Measurements from ENCODE around the gene ADSL. TPM values are rescaled to one million over a fixed set of nuclear protein-coding genes. Genes with fewer than 3 reads are reported as not detected.

The ADSL gene
- total and polyA plus RNA-seq, 2 donors from 2014 or later, result 42.5 to 57.5 TPM

- intact Hi-C loops (cut with DNase I), result no loop called here
- Histone ChIP-seq H3K9me3 (ENCODE audit: control insufficient read depth in 2 of 3, insufficient read depth in 1 of 3, low read length in 3 of 3) (no peaks in the 10 kb centered on the region), H3K27ac (ENCODE audit: low read depth in 2 of 2, low read length in 2 of 2) (no peak overlapping the region), H3K9ac (ENCODE audit: low read length in 3 of 3) (no peak overlapping the region), H3K4me1 (ENCODE audit: control insufficient read depth in 2 of 3, insufficient read depth in 2 of 3, low read depth in 1 of 3, low read length in 3 of 3) (no peaks in the 10 kb centered on the region), H3K27me3 (ENCODE audit: control insufficient read depth, insufficient read depth, low read length) (no peaks in the 10 kb centered on the region), H3K36me3 (ENCODE audit: control insufficient read depth in 2 of 3, insufficient read depth in 3 of 3, low read length in 3 of 3) (peaks cover 0 to 9% (median 6%) of the 10 kb centered on the region in 3 donors), H3K4me3 (ENCODE audit: low read length in 3 of 3) (no peak overlapping the region)
- no peak for TF ChIP-seq CTCF (IDR thresholded peaks at IDR 0.05; ENCODE audit: borderline replicate concordance, extremely low read depth, insufficient read depth)
- FAIRE-seq (no peak), DNase-seq (no peak)
These were observed 16.2 kb upstream of the ADSL start for GRCh38 chr22:40330086-40330485.

- no peak overlapping the region for H3K9ac ChIP-seq (ENCODE audit: low read length in 3 of 3)
- no peaks in the 10 kb centered on the region for H3K9me3 ChIP-seq (ENCODE audit: control insufficient read depth in 2 of 3, insufficient read depth in 1 of 3, low read length in 3 of 3)
- FAIRE-seq, result no peak
- DNase-seq, result no peak
- no peak overlapping the region for H3K27ac ChIP-seq (ENCODE audit: low read depth in 2 of 2, low read length in 2 of 2)
- no peaks in the 10 kb centered on the region for H3K27me3 ChIP-seq (ENCODE audit: control insufficient read depth, insufficient read depth, low read length)
- intact Hi-C loops (cut with DNase I), result no loop called here
- H3K36me3 ChIP-seq (ENCODE audit: control insufficient read depth in 2 of 3, insufficient read depth in 3 of 3, low read length in 3 of 3), result peaks cover 0 to 6% (median 3%) of the 10 kb centered on the region in 3 donors
- no peaks in the 10 kb centered on the region for H3K4me1 ChIP-seq (ENCODE audit: control insufficient read depth in 2 of 3, insufficient read depth in 2 of 3, low read depth in 1 of 3, low read length in 3 of 3)
- H3K4me3 ChIP-seq (ENCODE audit: low read length in 3 of 3), result no peak overlapping the region
- no peak for TF ChIP-seq CTCF (IDR thresholded peaks at IDR 0.05; ENCODE audit: borderline replicate concordance, extremely low read depth, insufficient read depth)
These were observed 15.7 kb upstream of the ADSL start for GRCh38 chr22:40330615-40331014.

GRCh38 chr22:40331706-40332105 is 14.6 kb upstream of the ADSL start:
- DNase-seq (no peak), FAIRE-seq (no peak)
- Histone ChIP-seq H3K9ac (ENCODE audit: low read length in 3 of 3) (no peak overlapping the region), H3K27ac (ENCODE audit: low read depth in 2 of 2, low read length in 2 of 2) (no peak overlapping the region), H3K4me3 (ENCODE audit: low read length in 3 of 3) (no peak overlapping the region), H3K9me3 (ENCODE audit: control insufficient read depth in 2 of 3, insufficient read depth in 1 of 3, low read length in 3 of 3) (no peaks in the 10 kb centered on the region), H3K36me3 (ENCODE audit: control insufficient read depth in 2 of 3, insufficient read depth in 3 of 3, low read length in 3 of 3) (peaks cover 0 to 6% (median 3%) of the 10 kb centered on the region in 3 donors), H3K4me1 (ENCODE audit: control insufficient read depth in 2 of 3, insufficient read depth in 2 of 3, low read depth in 1 of 3, low read length in 3 of 3) (no peaks in the 10 kb centered on the region), H3K27me3 (ENCODE audit: control insufficient read depth, insufficient read depth, low read length) (no peaks in the 10 kb centered on the region)
- intact Hi-C loops (cut with DNase I), result no loop called here
- no peak for TF ChIP-seq CTCF (IDR thresholded peaks at IDR 0.05; ENCODE audit: borderline replicate concordance, extremely low read depth, insufficient read depth)

GRCh38 chr22:40332319-40332781 is 13.9 kb upstream of the ADSL start:
- H3K27me3 ChIP-seq (ENCODE audit: control insufficient read depth, insufficient read depth, low read length), result no peaks in the 10 kb centered on the region
- H3K27ac ChIP-seq (ENCODE audit: low read depth in 2 of 2, low read length in 2 of 2), result no peak overlapping the region
- FAIRE-seq (no peak), DNase-seq (no peak)
- H3K4me1 ChIP-seq (ENCODE audit: control insufficient read depth in 2 of 3, insufficient read depth in 2 of 3, low read depth in 1 of 3, low read length in 3 of 3), result no peaks in the 10 kb centered on the region
- intact Hi-C loops (cut with DNase I), result no loop called here
- no peak for TF ChIP-seq CTCF (IDR thresholded peaks at IDR 0.05; ENCODE audit: borderline replicate concordance, extremely low read depth, insufficient read depth)
- H3K36me3 ChIP-seq (ENCODE audit: control insufficient read depth in 2 of 3, insufficient read depth in 3 of 3, low read length in 3 of 3), result peaks cover 0 to 6% (median 3%) of the 10 kb centered on the region in 3 donors
- H3K4me3 ChIP-seq (ENCODE audit: low read length in 3 of 3), result no peak overlapping the region
- H3K9ac ChIP-seq (ENCODE audit: low read length in 3 of 3), result no peak overlapping the region
- H3K9me3 ChIP-seq (ENCODE audit: control insufficient read depth in 2 of 3, insufficient read depth in 1 of 3, low read length in 3 of 3), result no peaks in the 10 kb centered on the region

Measured in kidney (tissue), 14 donors.